Activated CD8-positive, alpha-beta memory T cell treated with anti-CD3 and anti-CD28 coated beads for 48 hours (primary cell): ENCODE measurements around the gene RPTOR.
"Not testable (repeated sequence)": the region's sequence is repeated elsewhere in the genome, so short reads cannot be mapped to it uniquely, and the experiment has no call there.

Experiments used
- DNase-seq, 3 experiments: peaks; one replicate each; pipeline ENCODE4 v3.0.0-alpha.2; 2020; ENCODE audit warnings: low read depth in 2 of 3, low spot score in 2 of 3

RPTOR gene

DNA sequence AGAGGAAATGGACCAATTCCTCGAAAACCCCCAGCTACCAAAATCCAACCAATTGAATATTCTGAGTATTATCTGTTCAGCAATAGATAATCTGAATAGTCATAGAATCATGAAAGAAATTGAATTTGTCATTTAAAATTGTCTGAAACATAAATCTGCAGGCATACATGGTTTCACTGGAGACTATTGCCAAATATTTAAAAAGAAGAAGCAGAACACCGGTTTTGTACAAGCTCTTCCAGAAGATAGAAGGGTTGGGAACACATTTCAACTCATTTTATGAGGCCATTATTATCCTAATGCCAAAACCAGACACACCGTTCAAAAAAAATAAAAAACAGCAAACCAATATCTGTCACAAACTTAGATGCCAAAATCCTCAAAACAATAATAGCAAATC, 195.5 kb downstream of the RPTOR start:
- DNase-seq: no peak

DNA sequence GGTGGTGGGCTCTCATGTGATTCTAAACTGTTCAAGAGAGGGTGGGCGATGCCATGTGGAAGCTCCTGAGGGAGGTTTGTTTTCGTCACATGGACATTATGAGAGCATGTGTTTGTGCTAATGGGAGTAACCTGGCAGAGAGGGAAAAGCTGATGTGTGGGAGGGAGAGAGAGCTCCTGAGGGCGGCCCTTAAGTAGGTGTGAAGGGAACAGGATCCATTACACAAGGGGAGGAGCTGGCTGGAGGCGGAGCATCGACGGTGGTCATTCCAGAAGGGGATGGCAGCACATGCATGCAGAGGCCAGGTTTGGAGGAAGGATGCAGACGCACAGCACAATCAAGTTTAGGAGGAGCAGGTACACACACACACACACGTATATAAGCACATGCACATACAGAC, 197.5 kb downstream of the RPTOR start:
- no peak for DNase-seq

DNA sequence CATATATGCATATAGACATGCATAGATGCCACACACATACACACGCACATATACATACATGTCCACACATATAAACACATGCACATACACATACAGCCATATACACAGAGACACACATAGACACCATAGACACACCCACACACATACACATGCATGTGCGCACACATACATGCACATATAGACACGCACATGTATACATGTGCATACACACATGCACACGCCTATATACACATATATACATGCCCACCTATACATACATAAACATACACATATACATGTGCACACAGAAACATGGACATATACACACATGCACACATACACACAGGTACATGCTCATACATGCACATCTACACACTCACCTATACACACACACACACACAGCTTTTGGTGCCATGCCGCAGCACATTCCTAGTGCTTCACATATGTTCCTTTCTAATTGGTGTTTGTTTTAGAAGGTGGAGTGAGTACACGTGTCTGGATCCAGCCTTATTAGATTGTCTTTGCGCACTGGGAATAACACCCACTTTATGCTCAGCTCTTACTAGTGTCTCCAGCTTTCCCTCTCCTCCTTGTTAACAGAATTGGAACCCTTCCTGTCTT, 198.0 kb downstream of the RPTOR start:
- DNase-seq: no peak

DNA sequence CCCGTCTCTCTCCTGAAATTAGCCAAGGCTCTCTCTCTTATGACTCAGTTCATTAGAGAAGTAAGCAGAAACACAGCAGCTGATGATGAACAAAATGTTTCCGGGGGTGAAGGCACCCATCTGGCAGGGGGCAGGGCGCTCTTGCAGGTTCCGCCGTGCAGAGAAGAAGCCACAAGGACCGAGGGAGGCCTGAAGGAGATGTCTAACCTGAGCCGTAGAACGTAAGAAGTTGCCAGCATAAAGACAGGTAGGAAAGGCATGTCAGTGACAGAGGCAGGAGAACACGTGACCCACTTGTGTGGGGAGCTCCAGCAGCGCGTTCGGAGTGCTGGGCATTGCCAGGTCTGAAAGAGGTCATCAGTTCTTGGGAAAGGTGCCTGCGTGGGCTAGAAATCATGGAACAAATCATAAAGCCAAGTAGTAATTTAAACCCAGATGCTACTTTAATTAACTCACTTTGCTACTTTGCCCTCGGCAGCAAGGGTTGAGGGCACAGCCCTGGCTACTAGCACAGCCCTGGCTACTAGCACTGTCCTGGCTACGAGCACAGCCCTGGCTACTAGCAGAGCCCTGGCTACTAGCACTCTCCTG, 198.6 kb downstream of the RPTOR start:
- DNase-seq: no peak

DNA sequence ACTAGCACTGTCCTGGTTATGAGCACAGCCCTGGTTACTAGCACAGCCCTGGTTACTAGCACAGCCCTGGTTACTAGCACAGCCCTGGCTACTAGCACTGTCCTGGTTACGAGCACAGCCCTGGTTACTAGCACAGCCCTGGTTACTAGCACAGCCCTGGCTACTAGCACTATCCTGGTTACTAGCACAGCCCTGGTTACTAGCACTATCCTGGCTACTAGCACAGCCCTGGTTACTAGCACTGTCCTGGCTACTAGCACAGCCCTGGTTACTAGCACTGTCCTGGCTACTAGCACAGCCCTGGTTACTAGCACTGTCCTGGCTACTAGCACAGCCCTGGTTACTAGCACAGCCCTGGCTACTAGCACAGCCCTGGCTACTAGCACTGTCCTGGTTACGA, 199.3 kb downstream of the RPTOR start:
- not testable (repeated sequence) for DNase-seq

DNA sequence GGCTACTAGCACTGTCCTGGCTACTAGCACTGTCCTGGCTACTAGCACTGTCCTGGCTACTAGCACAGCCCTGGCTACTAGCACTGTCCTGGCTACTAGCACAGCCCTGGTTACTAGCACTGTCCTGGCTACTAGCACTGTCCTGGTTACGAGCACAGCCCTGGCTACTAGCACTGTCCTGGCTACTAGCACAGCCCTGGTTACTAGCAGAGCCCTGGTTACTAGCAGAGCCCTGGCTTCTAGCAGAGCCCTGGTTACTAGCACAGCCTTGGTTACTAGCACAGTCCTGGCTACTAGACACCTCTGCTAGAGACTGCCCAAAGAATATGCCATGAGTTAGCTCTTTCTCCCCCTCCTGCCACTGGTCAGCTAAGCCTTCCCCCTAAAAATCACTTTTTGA, 200.1 kb downstream of the RPTOR start:
- not testable (repeated sequence) for DNase-seq

DNA sequence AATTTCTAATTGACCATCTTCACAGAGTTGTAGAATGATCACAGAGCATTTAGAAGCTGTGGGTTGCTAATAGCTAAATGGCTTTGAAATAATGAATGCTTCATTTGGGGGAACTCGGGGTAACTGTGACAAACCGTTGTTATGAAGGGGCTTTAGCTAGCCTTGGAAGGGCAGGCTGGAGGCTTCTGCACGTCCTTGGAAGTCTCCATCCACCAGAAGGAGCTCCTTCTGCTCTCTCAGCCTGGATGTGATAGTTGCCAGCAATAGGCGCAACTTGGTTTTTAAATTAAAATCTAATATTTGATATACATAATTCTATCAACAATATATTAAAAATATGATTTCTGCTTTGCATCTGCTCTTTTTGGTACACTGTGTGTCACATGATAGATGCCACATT, 200.5 kb downstream of the RPTOR start:
- DNase-seq: no peak

DNA sequence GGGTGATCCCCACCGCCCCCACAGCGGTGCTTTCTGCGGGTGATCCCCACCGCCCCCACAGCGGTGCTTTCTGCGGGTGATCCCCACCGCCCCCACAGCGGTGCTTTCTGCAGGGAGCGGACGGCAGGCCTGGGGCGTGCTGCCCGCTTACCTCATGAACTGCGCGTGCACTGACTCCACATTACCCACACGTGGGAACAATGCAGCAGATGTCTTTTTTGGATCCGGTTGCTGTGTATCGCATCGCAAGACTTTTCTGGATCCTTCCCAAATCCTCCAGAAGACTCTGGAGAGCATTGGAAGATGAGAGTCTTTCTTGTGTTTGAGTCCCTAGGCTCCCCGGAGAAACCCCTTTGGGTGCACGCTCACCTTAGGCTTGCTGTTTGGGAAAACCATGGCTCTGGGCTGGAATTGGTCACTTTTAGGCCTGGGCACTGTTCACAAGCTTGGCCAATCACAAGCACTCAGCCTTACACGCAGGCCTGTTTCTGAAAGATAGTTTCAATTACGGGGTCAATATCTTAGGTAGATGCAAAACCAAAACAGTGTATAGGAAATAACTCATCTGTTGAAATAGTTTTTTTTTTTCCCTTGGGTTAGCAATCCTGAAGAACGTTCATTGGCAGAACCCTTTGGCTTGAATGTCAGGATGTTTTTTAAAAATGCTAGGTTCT, 201.8 kb downstream of the RPTOR start:
- no peak for DNase-seq

DNA sequence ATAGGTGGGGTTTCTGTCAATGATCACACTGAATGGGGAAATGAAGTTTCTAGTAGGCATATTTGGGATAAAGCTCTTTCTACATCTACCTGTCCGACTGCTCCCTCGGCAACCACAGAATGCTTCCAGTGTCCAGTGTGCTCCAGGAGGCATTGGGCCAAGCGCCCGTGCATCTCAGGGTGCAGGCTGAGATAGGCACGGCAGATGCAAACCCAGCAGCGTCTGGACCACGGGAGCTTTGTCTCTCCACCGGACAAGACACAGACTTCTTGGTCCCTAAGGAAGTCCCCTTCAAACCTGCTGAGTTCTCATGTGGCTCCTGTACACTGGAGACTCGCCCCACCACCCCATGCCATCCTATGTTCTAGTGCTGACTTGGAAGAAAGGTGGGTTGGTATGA, 202.8 kb downstream of the RPTOR start:
- no peak for DNase-seq

DNA sequence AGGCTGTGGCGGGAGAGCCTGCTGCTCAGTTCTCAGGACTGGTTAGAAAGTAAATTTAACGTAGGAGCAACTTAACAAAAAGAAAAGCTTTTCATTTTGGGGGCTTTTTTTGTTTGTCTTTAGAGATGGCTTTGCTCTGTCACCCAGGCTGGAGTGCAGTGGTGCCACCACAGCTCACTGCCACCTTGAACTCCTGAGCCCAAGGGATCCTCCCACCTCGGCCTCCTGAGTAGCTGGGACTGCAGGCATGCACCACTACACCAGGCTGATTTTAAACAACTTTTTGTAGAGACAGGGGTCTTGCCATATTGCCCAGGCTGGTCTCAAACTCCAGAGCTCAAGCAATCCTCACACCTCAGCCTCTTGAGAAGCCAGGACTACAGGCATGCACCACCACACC, 205.0 kb downstream of the RPTOR start:
- no peak for DNase-seq

DNA sequence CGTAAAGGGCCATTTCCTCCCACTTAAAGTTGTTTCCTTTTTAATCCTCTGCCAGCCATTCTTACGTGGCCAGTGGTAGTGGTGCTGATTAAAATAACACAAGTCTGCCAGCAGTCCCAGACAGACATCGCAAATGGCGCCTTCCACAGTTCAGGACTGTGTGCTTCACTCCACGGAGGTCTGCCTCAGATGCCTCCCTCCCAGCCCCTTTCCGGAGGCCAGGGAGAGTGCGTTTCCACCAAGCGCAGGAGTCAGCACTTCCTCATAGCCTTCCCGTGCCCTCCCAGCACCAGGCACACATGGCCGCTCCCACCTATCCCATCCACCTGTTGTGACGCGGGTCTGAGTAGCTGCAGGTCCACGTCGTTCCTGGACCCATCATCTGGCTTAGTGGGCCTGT, 205.6 kb downstream of the RPTOR start:
- DNase-seq: no peak

DNA sequence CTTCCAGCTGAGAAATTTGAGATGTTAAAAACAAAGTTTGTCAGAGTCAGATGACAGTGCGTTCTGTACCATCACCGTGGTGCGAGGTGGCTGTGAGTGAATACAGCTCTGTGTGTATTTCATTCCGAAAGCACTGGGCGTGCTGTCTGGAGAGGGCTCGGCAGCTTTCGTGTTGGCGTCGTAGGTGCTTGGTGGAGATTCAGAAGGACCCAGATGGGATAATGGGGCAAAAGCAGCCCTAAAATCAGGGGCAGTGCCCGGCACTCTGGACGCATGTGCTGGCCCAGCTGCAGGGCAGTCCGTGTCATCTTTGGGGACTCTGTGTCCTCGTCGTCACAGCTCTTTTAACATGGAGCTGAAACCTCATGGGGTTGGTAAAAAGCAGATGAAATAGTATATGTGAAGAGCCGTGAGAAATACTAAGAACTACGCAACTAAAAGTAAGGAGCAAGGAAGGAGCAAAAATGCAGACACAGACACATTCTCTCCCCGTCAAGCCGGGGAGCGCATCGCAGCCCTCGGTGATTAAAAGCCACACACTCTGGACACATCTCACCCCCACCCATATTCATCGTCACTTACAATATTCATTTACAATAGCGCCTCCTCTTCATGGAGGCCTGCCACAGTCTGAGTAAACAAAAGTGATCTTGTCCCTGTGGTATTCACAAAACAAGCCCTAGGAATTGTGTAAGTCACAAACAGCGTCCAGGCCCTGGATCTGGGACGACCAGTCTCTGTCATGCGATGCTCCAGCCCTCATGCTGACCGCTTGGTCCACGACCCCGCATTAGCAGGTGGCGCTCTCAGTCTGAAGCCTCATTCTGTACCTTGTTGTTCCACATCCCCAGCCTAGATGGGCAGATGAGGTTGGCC, 206.7 kb downstream of the RPTOR start:
- no peak for DNase-seq

DNA sequence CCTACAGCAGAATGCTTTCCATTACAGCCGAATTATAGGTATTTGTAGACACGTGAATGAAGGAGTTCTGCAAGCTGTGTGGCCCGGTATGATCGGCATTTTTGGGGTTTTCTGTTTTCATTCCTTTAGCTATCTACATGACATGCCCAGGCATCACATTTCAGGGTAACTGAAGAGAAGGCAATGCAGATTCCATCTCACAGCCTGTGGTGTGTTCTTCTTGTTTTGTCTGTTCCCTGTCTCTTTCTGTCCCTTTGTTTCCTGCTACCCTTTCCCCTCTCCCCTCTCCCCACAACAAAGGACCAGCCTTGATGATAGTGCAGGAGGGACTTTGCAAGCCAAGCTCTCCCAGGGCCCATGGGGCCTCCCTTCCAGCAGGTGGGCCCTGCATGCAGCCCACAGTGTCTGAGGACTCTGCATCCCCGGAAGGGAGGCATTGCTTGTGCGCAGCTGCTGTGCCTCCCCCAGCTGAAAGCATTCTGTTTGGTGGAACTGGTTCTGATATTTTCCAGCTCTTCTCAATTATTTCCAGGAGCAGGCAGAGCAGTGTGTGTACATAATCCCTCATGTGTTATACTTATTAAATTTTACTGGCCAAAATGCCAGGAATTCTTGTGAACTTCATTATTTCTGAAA, 207.4 kb downstream of the RPTOR start:
- no peak for DNase-seq

DNA sequence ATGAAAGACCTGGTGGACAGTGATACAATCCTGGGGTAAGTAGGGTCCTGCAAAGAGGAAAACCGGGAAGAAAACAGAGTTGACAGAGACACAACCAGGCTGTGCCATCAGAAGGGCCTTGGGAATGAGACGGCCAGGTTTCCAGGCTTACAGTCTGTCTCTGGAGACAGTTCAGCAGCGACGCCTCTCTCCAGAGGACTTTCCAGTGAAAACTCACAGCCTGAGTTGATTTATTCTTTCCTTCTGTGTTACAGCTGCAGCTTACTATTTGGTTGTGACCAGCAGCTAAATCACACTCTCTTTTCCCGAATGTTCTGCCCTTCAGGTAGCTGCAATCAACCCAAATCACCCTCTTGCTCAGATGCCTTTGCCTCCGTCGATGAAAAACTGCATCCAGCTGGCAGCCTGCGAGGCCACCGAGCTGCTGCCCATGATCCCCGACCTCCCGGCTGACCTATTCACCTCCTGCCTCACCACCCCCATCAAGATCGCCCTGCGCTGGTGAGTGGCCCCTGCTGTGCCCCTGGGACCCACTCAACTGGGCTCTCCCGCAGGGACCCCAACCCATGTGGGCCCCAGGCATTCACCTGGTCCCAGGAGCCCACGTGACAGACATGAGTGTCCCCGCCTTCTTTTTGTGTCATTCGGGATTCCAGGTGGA, 209.2 kb downstream of the RPTOR start:
- no peak for DNase-seq

DNA sequence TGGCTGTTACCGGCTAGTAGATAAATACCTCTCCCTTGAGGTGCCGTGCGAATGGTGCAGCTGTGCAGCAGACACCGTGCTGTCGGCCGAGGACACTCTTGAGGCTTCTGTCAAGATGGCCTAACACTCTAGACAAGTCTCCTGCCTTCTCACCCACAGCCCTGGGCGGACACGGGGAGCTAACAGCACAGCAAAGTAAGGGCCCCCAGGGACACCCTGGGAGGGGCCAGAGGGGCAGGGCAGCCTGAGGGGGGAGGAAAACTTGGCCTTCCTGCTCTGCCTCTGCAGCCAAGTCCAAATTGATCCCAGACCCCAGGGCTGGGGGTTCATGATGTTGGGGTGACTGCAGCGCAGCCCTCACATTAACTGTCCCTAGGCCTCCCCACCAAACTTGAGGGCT, 210.2 kb downstream of the RPTOR start:
- DNase-seq: no peak

DNA sequence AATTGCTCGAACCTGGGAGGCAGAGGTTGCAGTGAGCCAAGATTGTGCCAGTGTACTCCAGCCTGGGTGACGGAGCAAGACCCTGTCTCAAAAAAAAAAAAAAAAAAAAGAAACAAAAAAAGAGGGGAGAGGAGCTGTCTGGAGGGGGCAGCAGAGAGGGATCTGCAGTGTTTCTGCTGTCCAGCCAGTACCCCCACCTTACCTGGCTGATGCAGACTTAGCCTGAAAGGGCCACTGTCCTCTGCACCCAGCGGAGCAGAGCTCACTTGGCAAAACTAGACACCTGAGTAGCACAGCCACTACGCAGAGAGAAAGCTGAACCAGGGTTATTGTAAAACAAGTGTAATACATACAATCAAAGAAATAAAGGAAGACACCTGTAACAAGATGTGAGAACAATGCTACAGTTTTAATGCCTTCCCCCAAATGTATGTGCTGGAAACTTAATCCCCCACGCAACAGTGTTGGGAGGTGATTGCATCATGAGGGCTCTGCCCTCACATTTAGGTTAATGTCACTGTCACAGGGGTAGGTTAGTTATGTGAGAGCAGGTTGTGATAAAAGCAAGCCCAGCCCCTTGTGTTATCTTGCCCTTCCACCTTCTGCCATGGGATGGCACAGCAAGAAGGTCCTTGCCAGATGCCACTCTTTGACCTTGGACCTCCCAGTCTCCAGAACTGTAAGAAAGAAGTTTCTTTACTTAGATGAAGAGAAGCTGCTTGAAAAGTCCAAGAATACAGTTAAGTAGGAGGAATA, 211.2 kb downstream of the RPTOR start:
- no peak for DNase-seq

DNA sequence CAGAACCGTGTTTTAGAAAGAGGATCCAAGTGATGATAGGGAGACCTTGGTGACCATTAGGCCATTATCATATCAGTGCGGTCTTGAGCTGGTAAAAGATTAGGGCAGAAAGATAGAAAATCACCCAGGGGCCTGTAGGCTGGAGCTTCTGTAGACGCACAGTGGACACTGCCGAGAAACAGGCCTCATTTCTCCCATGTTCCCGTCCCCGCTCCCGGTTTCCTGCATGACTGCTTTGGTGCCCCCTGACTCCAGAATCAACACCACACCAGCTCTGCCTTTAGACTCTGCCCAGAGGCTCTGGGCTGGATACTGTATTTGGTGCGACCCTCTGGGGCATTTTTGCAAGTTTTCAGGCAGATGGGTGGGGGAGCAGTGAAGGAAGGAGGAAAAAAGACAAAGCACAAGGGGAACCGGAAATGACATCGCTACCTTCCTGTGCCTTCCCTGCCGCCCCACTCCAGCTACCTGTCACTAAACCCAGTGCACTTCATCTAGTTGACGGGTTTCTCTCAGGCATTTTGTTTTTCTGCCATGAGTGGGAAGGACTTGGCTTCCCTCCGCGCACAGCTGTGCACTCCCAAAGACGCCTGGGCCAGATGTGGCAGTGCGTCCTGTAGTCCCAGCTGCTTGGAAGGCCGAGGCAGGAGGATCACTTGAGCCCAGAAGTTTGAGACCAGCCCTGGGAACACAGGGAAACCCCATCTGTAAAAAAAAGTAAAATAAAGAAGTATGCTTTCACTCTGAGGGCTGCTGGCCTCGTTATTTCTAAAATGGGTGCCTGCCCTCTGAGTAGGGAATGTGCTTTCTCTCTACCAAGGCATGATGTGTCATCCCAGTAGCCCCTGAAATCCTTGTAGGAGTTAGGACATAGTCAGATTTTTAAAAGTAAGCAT, 214.1 kb downstream of the RPTOR start:
- no peak for DNase-seq

DNA sequence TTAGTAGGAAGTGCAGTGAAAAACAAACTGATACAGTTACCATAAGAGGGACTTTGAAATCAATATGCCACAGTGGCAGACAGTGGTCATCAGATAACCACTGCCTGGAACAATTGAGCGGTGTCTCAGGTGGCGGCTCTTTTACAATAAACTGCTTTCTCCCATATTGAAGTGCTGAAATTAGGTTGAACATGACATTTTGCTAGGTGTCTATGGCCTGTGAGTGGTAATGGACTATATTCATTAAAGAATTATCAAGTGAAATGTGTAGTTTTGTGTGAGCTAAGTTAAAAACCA, 214.7 kb downstream of the RPTOR start:
- DNase-seq: no peak

DNA sequence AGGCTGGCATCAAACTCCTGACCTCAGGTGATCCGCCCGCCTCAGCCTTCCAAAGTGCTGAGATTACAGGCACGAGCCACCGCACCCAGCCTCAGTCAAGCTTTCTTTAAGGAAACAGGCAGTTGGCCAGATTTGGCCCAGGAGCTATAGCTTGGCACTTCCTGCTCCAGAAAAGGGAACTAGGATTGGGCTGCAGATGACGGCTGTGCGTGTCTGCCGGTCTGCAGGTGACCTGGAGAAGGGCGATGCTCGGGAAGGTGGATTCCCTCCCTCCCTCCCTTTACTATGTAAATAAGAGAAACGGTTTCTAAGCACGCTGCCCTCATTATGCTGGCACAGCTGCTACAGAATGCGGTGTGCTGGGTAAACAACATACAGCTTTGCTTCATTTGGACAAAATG, 215.9 kb downstream of the RPTOR start:
- no peak for DNase-seq
